ENCODE results near the gene DSCAM.

DNA sequence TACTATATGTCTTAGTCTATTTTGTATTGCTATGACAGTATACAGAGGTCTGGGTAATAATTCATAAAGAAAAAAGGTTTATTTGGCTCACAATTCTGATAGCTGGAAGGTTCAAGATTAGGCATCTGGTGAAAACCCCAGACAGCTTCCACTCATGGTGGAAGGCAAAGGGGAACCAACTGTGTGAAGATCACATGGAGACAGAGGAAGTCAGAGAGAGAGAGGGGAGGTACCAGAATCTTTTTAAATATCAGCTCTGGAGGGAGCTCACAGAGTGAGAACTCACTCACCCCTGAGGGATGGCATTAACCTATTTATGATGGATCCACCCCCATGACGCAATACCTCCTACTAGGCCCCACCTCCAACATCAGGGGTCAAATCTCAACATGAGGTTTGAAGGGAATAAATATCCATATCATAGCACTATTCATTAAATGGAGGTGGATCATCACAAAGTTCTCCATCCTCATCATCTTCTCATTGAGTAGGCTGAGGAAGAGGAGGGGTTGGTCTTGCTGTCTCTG is 290.5 kb downstream of the DSCAM start:
- TF ChIP-seq, protein P1, sequence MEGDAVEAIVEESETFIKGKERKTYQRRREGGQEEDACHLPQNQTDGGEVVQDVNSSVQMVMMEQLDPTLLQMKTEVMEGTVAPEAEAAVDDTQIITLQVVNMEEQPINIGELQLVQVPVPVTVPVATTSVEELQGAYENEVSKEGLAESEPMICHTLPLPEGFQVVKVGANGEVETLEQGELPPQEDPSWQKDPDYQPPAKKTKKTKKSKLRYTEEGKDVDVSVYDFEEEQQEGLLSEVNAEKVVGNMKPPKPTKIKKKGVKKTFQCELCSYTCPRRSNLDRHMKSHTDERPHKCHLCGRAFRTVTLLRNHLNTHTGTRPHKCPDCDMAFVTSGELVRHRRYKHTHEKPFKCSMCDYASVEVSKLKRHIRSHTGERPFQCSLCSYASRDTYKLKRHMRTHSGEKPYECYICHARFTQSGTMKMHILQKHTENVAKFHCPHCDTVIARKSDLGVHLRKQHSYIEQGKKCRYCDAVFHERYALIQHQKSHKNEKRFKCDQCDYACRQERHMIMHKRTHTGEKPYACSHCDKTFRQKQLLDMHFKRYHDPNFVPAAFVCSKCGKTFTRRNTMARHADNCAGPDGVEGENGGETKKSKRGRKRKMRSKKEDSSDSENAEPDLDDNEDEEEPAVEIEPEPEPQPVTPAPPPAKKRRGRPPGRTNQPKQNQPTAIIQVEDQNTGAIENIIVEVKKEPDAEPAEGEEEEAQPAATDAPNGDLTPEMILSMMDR (IDR thresholded peaks at IDR 0.05 in 4 of 5, conservative IDR thresholded peaks at IDR 0.05 in 1 of 5) = no peak
- TF ChIP-seq POLR2A (IDR thresholded peaks at IDR 0.05) = no peak
